Hepatocyte (in vitro differentiated cells): ENCODE results near the gene LRP1B.

Experiments used
- EZH2phosphoT487 ChIP-seq: fragments of 200-600 bp; sonication (generic); IDR thresholded peaks from one replicate; pipeline ENCODE4 v1.6.1; 2018; ENCODE audit warnings: antibody characterized with exemption, mild to moderate bottlenecking, low read depth, moderate library complexity; ENCODE audit not compliant: unreplicated experiment, severe bottlenecking
- TF ChIP-seq, protein P1 (sequence below): fragments of 200-600 bp; sonication (generic); IDR thresholded peaks from 2 replicates; pipeline ENCODE4 v1.5.1; 2016; ENCODE audit warnings: antibody characterized with exemption, mild to moderate bottlenecking; ENCODE audit not compliant: poor library complexity

- TF ChIP-seq, protein P1, sequence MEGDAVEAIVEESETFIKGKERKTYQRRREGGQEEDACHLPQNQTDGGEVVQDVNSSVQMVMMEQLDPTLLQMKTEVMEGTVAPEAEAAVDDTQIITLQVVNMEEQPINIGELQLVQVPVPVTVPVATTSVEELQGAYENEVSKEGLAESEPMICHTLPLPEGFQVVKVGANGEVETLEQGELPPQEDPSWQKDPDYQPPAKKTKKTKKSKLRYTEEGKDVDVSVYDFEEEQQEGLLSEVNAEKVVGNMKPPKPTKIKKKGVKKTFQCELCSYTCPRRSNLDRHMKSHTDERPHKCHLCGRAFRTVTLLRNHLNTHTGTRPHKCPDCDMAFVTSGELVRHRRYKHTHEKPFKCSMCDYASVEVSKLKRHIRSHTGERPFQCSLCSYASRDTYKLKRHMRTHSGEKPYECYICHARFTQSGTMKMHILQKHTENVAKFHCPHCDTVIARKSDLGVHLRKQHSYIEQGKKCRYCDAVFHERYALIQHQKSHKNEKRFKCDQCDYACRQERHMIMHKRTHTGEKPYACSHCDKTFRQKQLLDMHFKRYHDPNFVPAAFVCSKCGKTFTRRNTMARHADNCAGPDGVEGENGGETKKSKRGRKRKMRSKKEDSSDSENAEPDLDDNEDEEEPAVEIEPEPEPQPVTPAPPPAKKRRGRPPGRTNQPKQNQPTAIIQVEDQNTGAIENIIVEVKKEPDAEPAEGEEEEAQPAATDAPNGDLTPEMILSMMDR: no peak
- no peak for TF ChIP-seq EZH2phosphoT487
Measured at GRCh38 chr2:141928476-141928875, 202.3 kb downstream of the LRP1B start.
